GM12864 (cell line): ENCODE measurements around the gene FSTL4.

Experiments used
- DNase-seq: peaks from one replicate; pipeline ENCODE4 v3.0.0-alpha.2; 2011; ENCODE audit warnings: low read depth
- H3K4me3 ChIP-seq: 2 replicates; pipeline ENCODE4 v1.5.1; 2011; ENCODE audit warnings: mild to moderate bottlenecking, low read depth, low read length, control low read depth
- TF ChIP-seq, protein P1 (sequence below): IDR thresholded peaks from 2 replicates; pipeline ENCODE4 v1.5.1; 2011; ENCODE audit warnings: low read depth, mild to moderate bottlenecking, moderate library complexity, low read length, control low read depth, inconsistent platforms; ENCODE audit errors: missing control alignments

FSTL4 gene

DNA sequence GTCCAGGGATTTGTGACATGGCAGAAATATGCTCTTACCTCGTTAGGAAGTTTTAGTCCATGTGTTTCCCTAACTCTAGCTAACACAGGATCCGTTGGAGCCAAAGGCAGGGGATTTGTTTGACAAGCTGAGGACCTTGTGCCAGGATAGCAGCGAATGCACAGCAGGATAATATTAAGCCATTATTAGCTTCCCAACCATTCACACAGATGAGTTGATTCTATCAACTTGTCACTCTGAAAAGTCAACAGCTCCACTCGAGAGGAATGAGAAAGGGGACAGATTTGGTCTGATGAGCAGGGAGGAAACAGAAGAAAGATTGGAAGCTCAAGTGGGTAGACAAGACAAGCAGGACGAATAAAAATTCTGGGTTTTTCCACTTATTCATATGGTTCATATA is 106.2 kb downstream of the FSTL4 start:
- TF ChIP-seq, protein P1, sequence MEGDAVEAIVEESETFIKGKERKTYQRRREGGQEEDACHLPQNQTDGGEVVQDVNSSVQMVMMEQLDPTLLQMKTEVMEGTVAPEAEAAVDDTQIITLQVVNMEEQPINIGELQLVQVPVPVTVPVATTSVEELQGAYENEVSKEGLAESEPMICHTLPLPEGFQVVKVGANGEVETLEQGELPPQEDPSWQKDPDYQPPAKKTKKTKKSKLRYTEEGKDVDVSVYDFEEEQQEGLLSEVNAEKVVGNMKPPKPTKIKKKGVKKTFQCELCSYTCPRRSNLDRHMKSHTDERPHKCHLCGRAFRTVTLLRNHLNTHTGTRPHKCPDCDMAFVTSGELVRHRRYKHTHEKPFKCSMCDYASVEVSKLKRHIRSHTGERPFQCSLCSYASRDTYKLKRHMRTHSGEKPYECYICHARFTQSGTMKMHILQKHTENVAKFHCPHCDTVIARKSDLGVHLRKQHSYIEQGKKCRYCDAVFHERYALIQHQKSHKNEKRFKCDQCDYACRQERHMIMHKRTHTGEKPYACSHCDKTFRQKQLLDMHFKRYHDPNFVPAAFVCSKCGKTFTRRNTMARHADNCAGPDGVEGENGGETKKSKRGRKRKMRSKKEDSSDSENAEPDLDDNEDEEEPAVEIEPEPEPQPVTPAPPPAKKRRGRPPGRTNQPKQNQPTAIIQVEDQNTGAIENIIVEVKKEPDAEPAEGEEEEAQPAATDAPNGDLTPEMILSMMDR = no peak

DNA sequence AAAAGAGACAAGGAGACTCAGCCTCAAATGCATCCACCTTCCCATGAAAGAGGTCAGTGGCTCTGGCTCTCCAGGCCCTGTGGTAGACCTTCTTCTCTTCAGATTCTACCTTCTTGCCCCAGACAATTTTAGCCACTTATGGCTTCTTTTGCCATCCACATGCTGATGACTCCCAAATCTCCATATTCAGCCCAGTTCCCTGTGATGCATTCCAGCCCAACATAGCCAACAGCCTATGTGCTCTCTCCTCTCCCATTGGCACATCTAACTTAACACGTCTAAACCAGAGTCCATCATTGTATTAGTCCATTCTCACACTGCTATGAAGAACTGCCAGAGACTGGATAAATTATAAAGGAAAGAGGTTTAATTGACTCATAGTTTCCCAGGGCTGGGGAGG is 108.8 kb downstream of the FSTL4 start:
- no peak for DNase-seq
- TF ChIP-seq, protein P1 = no peak
- H3K4me3 ChIP-seq = no peak overlapping the region

More for the DNA sequence above, 106.2 kb downstream of the FSTL4 start:
- no peak overlapping the region for H3K4me3 ChIP-seq
- DNase-seq = no peak

DNA sequence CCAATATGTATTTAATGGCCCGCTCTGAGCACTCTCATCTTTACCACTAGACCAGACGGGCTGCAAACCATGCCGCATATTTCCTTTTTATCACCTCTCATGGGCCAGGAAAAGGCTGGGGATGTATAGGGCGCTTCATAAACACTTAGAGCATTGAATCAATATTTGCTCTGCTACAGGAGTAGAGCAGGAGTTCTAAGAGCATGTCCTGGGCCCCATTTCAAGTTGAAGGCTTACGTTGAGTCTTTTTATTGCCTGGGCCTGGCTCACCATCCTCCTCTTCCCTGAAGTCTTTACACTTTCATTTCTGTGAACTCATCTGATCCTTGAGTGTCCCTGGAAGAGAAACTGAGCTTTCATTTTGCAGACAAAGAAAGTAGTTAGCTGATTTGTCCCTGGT is 112.4 kb downstream of the FSTL4 start:
- DNase-seq = no peak
- TF ChIP-seq, protein P1 = no peak
- no peak overlapping the region for H3K4me3 ChIP-seq

DNA sequence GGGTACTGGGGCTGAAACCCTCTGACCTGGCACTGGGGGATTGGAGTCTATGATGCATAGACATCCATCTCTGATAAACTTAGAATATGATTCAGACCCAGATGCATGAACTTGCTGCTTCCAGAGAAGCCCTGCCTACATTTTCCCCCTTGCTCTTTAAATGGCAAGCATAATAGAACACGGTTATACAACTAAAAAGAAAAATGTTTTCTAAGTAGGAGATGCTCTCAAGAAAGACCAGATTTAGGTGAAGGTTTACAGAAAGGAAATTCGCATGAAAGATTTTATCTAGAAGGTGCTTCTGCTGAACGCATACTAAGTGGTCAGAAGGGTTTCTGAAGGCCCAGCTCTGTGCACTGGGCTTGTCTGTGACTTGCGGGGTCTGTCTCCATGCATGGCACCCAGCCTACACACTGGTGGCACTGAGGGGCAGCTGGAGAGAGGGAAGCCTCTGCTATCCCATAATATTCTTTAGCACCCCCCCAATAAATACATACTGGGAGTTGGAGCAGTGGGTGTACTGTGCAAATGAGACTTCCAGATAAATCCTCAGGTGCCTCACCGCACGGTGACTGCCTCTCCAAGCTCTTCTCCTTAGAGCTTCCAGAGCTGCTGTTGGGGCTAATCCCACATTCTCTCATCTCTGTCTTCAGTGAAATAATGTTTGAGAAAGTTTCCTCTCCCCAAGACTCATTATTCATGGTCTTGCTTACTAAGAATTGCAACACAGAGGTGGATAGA is 114.6 kb downstream of the FSTL4 start:
- TF ChIP-seq, protein P1 = no peak
- DNase-seq = no peak
- H3K4me3 ChIP-seq = no peak overlapping the region

DNA sequence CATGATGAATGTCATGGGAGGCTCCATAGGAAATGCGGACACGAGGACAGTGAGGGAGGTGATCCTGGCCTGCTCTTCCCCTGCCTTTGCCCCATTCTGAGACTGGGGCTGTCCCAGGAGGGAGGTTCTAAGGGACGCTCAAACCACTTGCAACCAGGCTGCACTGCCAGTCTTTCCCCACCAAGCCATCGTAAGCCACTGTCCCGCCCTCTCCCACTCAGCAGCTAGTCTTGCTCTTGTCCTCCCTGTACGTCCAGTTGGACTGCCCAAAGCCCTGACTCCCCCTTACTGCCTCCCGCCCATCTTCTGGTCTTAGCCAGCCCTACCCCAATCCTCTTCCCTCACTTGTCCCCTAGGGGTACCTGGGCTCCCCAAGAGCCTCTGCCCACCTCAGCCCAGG is 115.7 kb downstream of the FSTL4 start:
- TF ChIP-seq, protein P1 = no peak
- no peak overlapping the region for H3K4me3 ChIP-seq
- DNase-seq = no peak

DNA sequence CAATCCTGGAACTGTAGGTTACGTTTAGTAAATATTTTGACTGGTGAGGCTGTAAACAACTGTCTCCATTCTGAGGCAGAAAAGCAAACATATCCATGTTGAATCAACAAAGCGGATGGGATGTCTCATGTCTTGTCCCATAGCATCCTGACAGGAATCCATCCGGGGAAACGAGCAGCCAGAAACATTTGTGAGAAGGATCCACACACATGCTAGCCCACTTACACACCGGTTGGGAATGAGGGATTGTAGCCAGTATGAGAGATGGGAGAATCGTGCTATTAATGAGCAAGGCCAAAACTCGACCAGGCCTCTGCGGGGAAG is 117.5 kb downstream of the FSTL4 start:
- DNase-seq = no peak
- TF ChIP-seq, protein P1 = no peak
- no peak overlapping the region for H3K4me3 ChIP-seq
